Fibroblast of skin of abdomen (primary cell): ENCODE results near the gene EML6.

Source experiments
- DNase-seq: peaks from one replicate; pipeline ENCODE4 v3.0.0-alpha.2; 2013

EML6 gene

GRCh38 chr2:54950811-54951210, 227.3 kb downstream of the EML6 start:
- DNase-seq: no peak

GRCh38 chr2:54952425-54952824, 229.0 kb downstream of the EML6 start:
- DNase-seq: no peak

- DNase-seq: no peak
Measured at GRCh38 chr2:54952978-54953456, 229.6 kb downstream of the EML6 start.

- DNase-seq: no peak
Measured at GRCh38 chr2:54954158-54954557, 230.7 kb downstream of the EML6 start.

- DNase-seq: no peak
Measured at GRCh38 chr2:54954705-54955357, 231.4 kb downstream of the EML6 start.

GRCh38 chr2:54955358-54956110, 232.1 kb downstream of the EML6 start:
- no peak for DNase-seq

GRCh38 chr2:54956111-54956627, 232.7 kb downstream of the EML6 start:
- DNase-seq: no peak

- DNase-seq: no peak
Measured at GRCh38 chr2:54957321-54957999, 234.0 kb downstream of the EML6 start.

- DNase-seq: no peak
Measured at GRCh38 chr2:54958717-54959371, 235.4 kb downstream of the EML6 start.

- DNase-seq: no peak
Measured at GRCh38 chr2:54960164-54960563, 236.7 kb downstream of the EML6 start.

- DNase-seq: no peak
Measured at GRCh38 chr2:54962511-54962910, 239.0 kb downstream of the EML6 start.

- DNase-seq: no peak
Measured at GRCh38 chr2:54962935-54963440, 239.5 kb downstream of the EML6 start.

- DNase-seq: no peak
Measured at GRCh38 chr2:54963476-54963875, 240.0 kb downstream of the EML6 start.

- DNase-seq: peak; percentile 30
Measured at GRCh38 chr2:54964271-54964670, 240.8 kb downstream of the EML6 start.

GRCh38 chr2:54964816-54965215, 241.4 kb downstream of the EML6 start:
- DNase-seq: no peak

GRCh38 chr2:54965425-54965824, 242.0 kb downstream of the EML6 start:
- DNase-seq: no peak

- no peak for DNase-seq
Measured at GRCh38 chr2:54966165-54966832, 242.8 kb downstream of the EML6 start.

GRCh38 chr2:54966837-54967236, 243.4 kb downstream of the EML6 start:
- no peak for DNase-seq

- no peak for DNase-seq
Measured at GRCh38 chr2:54967269-54967668, 243.8 kb downstream of the EML6 start.

GRCh38 chr2:54967759-54968365, 244.4 kb downstream of the EML6 start:
- DNase-seq: no peak

- DNase-seq: no peak
Measured at GRCh38 chr2:54968561-54969218, 245.2 kb downstream of the EML6 start.
